Hepatocyte (in vitro differentiated cells): ENCODE measurements around the gene TM4SF4.

Experiments
- EZH2 ChIP-seq: fragments of 200-600 bp; sonication (generic); IDR thresholded peaks from 2 replicates; pipeline ENCODE4 v1.6.1; 2016; ENCODE audit warnings: antibody characterized with exemption, mild to moderate bottlenecking, borderline replicate concordance
- TF ChIP-seq, protein P1 (sequence below): fragments of 200-600 bp; sonication (generic); IDR thresholded peaks from 2 replicates; pipeline ENCODE4 v1.5.1; 2016; ENCODE audit warnings: antibody characterized with exemption, mild to moderate bottlenecking; ENCODE audit not compliant: poor library complexity

DNA sequence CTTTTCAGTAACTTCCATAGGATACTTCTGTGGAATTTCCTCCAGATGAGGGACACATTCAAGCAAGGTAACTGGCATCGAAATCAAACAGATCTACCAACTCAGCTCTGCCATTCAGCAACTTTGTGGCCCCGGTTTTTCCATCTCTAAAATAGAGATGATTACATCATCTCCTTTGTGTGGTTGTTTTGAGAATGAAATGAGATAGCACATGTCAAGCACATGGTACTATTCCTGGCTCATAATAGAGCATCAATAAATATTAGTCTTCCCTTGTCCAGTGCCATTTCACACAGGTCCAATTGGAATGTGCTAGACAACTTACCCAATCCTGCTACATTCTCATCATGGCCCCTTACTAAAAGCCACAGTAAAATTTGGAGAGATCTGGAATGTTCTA lies 24.2 kb upstream of the TM4SF4 start:
- TF ChIP-seq, protein P1, sequence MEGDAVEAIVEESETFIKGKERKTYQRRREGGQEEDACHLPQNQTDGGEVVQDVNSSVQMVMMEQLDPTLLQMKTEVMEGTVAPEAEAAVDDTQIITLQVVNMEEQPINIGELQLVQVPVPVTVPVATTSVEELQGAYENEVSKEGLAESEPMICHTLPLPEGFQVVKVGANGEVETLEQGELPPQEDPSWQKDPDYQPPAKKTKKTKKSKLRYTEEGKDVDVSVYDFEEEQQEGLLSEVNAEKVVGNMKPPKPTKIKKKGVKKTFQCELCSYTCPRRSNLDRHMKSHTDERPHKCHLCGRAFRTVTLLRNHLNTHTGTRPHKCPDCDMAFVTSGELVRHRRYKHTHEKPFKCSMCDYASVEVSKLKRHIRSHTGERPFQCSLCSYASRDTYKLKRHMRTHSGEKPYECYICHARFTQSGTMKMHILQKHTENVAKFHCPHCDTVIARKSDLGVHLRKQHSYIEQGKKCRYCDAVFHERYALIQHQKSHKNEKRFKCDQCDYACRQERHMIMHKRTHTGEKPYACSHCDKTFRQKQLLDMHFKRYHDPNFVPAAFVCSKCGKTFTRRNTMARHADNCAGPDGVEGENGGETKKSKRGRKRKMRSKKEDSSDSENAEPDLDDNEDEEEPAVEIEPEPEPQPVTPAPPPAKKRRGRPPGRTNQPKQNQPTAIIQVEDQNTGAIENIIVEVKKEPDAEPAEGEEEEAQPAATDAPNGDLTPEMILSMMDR: no peak
- no peak for TF ChIP-seq EZH2
